Fibroblast of pulmonary artery (primary cell): ENCODE data around the gene RALY.

ENCODE experiments used
- DNase-seq: peaks from one replicate; pipeline ENCODE4 v3.0.0-alpha.2; 2010; ENCODE audit warnings: low read depth
- H3K4me3 ChIP-seq: replicated peaks from 2 replicates; pipeline ENCODE4 v1.5.1; 2011; ENCODE audit warnings: low read depth, mild to moderate bottlenecking, control low read depth, low read length, moderate library complexity
- TF ChIP-seq, protein P1 (sequence below): IDR thresholded peaks from 2 replicates; pipeline ENCODE4 v1.5.1; 2011; ENCODE audit warnings: mild to moderate bottlenecking, control low read depth, low read length, inconsistent platforms; ENCODE audit errors: missing control alignments

Gene RALY

DNA sequence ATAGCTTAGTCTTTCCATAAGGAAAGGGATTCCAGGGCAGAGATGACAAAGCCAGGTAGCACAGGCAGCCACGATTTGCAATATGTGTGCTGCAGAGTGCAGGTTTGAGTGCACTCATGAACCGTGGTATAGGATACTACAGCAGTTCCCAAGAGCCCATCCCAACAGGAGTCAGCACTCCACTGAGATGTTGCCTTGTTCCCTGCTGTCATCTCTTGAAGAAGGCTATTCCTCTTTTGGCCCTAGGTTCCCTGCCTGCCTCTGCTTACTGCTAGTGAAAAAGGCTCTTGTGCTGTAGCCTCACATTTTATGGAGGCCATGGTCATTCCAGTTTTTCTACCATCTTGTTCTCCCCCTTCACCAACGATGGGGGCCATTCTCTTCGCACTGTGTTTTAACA is 40.2 kb downstream of the RALY start:
- TF ChIP-seq, protein P1, sequence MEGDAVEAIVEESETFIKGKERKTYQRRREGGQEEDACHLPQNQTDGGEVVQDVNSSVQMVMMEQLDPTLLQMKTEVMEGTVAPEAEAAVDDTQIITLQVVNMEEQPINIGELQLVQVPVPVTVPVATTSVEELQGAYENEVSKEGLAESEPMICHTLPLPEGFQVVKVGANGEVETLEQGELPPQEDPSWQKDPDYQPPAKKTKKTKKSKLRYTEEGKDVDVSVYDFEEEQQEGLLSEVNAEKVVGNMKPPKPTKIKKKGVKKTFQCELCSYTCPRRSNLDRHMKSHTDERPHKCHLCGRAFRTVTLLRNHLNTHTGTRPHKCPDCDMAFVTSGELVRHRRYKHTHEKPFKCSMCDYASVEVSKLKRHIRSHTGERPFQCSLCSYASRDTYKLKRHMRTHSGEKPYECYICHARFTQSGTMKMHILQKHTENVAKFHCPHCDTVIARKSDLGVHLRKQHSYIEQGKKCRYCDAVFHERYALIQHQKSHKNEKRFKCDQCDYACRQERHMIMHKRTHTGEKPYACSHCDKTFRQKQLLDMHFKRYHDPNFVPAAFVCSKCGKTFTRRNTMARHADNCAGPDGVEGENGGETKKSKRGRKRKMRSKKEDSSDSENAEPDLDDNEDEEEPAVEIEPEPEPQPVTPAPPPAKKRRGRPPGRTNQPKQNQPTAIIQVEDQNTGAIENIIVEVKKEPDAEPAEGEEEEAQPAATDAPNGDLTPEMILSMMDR: no peak
- no peak overlapping the region for H3K4me3 ChIP-seq
- no peak for DNase-seq

DNA sequence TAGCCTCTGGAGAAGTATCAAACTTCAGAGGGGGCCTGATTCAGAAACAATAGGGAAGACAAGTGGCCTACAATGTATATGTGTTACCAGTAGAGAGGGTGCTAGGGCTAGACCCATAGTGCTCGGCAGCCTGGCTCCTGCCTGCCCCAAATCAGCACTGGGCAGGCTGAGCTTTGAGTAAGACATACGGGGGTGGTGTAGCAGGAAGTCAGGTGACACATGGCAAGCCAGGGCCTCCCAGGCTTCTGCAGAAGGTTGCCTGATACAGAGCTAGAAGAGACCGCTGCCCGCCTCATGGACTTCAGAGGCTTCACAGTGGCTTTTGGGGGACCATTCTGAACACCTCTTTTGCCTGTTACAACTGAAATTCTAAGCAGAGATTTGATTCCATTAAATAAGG is 43.4 kb downstream of the RALY start:
- no peak overlapping the region for H3K4me3 ChIP-seq
- DNase-seq: peak; percentile 13

DNA sequence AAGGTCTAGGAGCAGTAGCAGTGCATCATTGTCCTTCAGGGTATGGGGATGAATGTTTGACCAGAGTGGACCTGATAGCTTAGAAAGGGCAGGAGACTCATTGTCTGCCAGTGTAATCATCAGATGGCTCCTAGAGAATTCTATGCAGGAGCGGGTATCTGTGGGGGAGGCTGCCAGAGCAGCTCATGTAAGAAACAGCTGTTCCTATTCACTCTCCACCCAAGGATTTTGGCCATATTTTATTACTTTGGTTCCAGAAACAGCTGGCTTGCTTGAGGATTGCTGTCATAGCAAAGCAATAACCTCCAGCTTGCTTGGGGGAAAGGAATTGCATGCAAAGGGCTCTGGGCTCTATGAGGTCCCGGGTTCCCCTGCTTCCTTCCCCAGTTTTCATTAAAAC is 44.1 kb downstream of the RALY start:
- peak; percentile 84 for DNase-seq
- TF ChIP-seq, protein P1: no peak
- H3K4me3 ChIP-seq: no peak overlapping the region

More for the DNA sequence above, 43.4 kb downstream of the RALY start:
- TF ChIP-seq, protein P1: no peak

DNA sequence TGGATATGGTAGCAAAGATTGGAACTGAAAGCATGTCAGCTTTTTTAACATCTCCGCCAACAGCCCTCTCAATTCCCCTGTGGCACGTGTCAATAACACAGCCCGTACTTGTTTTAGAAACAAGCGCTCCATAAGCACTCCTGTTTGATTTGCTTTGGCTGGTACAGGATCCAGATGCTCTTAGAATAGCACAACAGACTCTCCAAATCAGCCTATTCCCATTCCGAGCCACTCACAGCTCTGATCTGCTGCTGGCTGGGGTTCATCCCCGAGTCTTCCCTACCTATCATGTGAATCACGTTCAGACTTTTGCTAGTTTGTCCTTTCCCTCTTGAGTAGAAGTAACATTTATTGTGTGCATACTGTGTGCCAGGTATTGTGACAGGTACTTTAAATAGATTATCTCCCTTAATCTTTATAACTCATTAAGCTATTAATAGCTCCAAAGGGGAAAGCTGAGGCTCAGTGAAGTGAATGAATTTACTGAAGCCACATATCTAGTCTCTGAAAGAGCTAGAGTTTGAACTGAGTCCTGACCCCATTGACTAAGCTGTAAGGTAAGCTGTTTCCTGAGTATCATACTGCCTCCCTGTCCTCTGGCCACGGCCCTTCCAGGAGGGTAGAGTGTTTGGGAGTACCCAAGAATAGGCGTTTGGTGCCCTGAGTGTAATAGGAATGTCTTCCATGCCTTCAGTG is 46.7 kb downstream of the RALY start:
- TF ChIP-seq, protein P1: no peak
- DNase-seq: no peak
- H3K4me3 ChIP-seq: no peak overlapping the region

DNA sequence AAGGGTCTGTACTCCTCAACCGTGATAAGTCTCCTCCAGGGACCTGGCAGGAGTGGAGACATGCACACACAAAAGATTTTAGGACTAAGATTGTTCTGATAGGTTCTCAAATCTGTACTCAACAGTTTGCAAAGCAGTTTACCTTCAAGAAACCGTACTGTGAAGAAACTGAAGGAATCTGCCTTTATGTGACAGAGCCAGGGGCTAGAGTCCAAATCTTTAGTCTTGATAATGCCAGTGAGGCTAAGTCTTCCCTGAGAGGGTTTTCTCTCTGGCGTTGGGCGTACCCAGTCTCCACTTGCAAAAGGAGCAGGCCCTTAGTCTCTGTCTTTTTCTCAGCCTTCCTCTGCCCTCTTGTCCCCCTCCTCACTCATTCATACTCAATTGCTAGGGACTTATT is 47.5 kb downstream of the RALY start:
- TF ChIP-seq, protein P1: no peak
- DNase-seq: no peak
- no peak overlapping the region for H3K4me3 ChIP-seq

DNA sequence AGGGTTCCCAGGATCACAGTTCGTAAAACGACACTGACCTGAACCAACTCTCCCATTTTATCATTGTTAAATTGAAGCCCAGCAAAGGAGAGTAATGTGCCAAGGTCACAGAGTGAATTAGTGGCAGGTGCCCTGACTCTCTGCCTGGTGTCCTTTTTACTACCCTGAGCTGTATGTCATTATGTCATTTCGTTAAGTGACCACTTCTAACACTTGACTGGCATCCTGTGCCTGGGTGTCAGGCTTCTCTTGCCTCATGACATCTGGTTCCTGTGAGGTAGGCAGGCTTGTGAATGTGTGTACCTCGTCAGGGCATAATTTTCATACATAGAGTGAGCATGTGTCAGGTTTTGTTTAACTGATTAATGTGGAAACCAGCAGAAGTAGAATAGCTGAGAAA is 48.6 kb downstream of the RALY start:
- H3K4me3 ChIP-seq: no peak overlapping the region
- TF ChIP-seq, protein P1: no peak
- no peak for DNase-seq

DNA sequence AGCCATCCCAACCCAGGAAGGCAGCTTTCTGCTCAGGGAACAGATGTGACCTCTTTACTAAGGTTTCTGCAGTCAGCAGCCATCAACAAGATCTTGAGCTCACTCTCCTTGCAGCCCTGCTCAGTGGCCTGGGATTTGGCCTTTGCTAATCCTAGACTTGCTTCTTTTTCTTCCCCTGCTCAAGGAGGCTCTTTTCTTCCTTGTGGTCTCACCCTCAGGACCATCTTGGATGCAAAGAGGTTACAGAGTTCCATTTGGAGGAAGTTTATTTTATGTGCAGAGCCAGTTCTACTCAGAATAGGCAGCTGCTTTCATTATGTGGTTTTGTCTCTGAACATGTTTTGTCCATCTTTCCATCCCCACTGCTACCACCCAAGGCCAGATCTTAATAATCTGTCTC is 49.3 kb downstream of the RALY start:
- H3K4me3 ChIP-seq: no peak overlapping the region
- TF ChIP-seq, protein P1: no peak

More for the DNA sequence above, 49.3 kb downstream of the RALY start:
- DNase-seq: no peak
